HUDEP-2 (cell line): ENCODE results near the gene GLIPR1.
A peak's percentile ranks its signal among the peaks of the same experiment; 100 is the strongest.
"Not testable (repeated sequence)": the region's sequence is repeated elsewhere in the genome, so short reads cannot be mapped to it uniquely, and the experiment has no call there.

ENCODE experiments used
- DNase-seq, 76 experiments: peaks; one replicate each; lab custom pipeline; 2025; ENCODE audit not compliant: unreplicated experiment in 76 of 76; lab: John Stamatoyannopoulos, UW

The GLIPR1 gene

GRCh38 chr12:75480469-75480949 lies at the start of gene GLIPR1:
Gene GLIPR1 (plus strand): TSS chr12:75480755. CDS start chr12:75480881, 126 bp downstream.
- peak in 6 of 76 experiments; percentile 1 to 35 (median 6) for DNase-seq

- DNase-seq: no peak
Measured at GRCh38 chr12:75432924-75433323, 47.6 kb upstream of the GLIPR1 start.

- DNase-seq: peak in 3 of 76 experiments; percentile 0 to 11 (median 1)
Measured at GRCh38 chr12:75437564-75437963, 43.0 kb upstream of the GLIPR1 start.

- DNase-seq: peak in 3 of 76 experiments; percentile 0 to 3 (median 1)
Measured at GRCh38 chr12:75438059-75438754, 42.3 kb upstream of the GLIPR1 start.

GRCh38 chr12:75439048-75439447 lies 41.5 kb upstream of the GLIPR1 start:
- DNase-seq: no peak

GRCh38 chr12:75439930-75440329 lies 40.6 kb upstream of the GLIPR1 start:
- DNase-seq: no peak

GRCh38 chr12:75441687-75442449 lies 38.7 kb upstream of the GLIPR1 start:
- not testable (repeated sequence) for DNase-seq

GRCh38 chr12:75442454-75442853 lies 38.1 kb upstream of the GLIPR1 start:
- DNase-seq: not testable (repeated sequence)

GRCh38 chr12:75443709-75444108 lies 36.8 kb upstream of the GLIPR1 start:
- DNase-seq: no peak

GRCh38 chr12:75444429-75445136 lies 36.0 kb upstream of the GLIPR1 start:
- DNase-seq: no peak

- DNase-seq: not testable (repeated sequence)
Measured at GRCh38 chr12:75445137-75445507, 35.4 kb upstream of the GLIPR1 start.

- DNase-seq: no peak
Measured at GRCh38 chr12:75446857-75447256, 33.7 kb upstream of the GLIPR1 start.

- DNase-seq: no peak
Measured at GRCh38 chr12:75447691-75448393, 32.7 kb upstream of the GLIPR1 start.

- DNase-seq: no peak
Measured at GRCh38 chr12:75452675-75453330, 27.8 kb upstream of the GLIPR1 start.

GRCh38 chr12:75455839-75456238 lies 24.7 kb upstream of the GLIPR1 start:
- DNase-seq: no peak

- DNase-seq: no peak
Measured at GRCh38 chr12:75457191-75457590, 23.4 kb upstream of the GLIPR1 start.

GRCh38 chr12:75457866-75458265 lies 22.7 kb upstream of the GLIPR1 start:
- DNase-seq: not testable (repeated sequence)

GRCh38 chr12:75459755-75460154 lies 20.8 kb upstream of the GLIPR1 start:
- no peak for DNase-seq

- DNase-seq: no peak
Measured at GRCh38 chr12:75460204-75460603, 20.4 kb upstream of the GLIPR1 start.
